NB4 (cell line): ENCODE results near the gene CNTN5.

Source experiments
- DNase-seq: peaks from one replicate; pipeline ENCODE4 v3.0.0; 2010; ENCODE audit warnings: low read depth
- H3K4me3 ChIP-seq: one replicate; pipeline ENCODE4 v1.5.1; 2011; ENCODE audit warnings: mild to moderate bottlenecking, low read depth, low read length, moderate library complexity
- MYC ChIP-seq: IDR thresholded peaks from 2 replicates; pipeline ENCODE4 v1.6.1; 2011; ENCODE audit warnings: low read depth, low read length
- POLR2A ChIP-seq: IDR thresholded peaks from 2 replicates; pipeline ENCODE4 v1.6.1; 2011; ENCODE audit warnings: mild to moderate bottlenecking; ENCODE audit not compliant: insufficient read length; ENCODE audit errors: extremely low read depth
- TF ChIP-seq, protein P1 (sequence below): IDR thresholded peaks from one replicate; pipeline ENCODE4 v1.5.1; 2012; ENCODE audit warnings: low read depth, low read length
- TF ChIP-seq, protein P2 (sequence below): IDR thresholded peaks from 2 replicates; pipeline ENCODE4 v1.6.1; 2011; ENCODE audit warnings: low read depth, low read length

Gene CNTN5

DNA sequence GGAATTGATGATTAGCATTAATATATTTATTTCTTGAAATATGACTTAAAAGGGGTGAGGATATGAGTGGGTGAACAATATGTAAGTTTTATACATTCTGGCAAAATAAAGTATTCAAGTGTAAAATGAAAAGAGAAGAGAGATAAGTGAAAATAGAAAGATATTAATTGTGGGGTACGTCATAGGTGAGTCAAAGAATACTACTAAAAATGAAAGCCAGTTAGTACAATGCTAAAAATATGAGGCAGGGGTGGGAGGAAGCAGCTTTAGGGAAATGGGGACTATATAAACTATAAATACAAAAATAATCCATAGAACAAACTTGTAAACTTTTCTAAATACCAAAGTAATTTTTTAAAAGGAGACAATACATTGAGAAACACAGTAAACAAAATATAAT is 661.4 kb downstream of the CNTN5 start:
- no peak overlapping the region for H3K4me3 ChIP-seq
- TF ChIP-seq MYC (no peak), POLR2A (no peak)
- TF ChIP-seq, protein P1, sequence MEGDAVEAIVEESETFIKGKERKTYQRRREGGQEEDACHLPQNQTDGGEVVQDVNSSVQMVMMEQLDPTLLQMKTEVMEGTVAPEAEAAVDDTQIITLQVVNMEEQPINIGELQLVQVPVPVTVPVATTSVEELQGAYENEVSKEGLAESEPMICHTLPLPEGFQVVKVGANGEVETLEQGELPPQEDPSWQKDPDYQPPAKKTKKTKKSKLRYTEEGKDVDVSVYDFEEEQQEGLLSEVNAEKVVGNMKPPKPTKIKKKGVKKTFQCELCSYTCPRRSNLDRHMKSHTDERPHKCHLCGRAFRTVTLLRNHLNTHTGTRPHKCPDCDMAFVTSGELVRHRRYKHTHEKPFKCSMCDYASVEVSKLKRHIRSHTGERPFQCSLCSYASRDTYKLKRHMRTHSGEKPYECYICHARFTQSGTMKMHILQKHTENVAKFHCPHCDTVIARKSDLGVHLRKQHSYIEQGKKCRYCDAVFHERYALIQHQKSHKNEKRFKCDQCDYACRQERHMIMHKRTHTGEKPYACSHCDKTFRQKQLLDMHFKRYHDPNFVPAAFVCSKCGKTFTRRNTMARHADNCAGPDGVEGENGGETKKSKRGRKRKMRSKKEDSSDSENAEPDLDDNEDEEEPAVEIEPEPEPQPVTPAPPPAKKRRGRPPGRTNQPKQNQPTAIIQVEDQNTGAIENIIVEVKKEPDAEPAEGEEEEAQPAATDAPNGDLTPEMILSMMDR: no peak
- TF ChIP-seq, protein P2, sequence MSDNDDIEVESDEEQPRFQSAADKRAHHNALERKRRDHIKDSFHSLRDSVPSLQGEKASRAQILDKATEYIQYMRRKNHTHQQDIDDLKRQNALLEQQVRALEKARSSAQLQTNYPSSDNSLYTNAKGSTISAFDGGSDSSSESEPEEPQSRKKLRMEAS: no peak
- no peak for DNase-seq

DNA sequence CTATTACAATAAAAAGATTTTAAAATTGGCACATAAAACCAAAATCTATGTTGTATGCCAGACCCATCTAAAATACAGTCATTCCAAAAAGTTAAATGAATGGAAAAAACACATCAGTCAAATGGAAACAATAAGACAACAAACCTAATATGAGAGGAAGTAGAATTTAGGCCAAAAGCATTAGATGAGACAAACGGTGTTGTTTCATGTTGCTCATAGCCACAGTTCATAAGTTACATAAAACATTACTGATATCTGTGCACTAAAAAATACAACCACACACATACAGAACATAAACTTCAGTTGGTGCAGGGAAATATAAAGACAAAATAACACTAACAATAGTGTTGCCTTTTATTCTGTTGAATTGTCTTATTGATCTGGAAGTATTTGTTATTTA is 661.9 kb downstream of the CNTN5 start:
- no peak for TF ChIP-seq MYC
- TF ChIP-seq, protein P2: no peak
- TF ChIP-seq POLR2A: no peak
- TF ChIP-seq, protein P1: no peak
- H3K4me3 ChIP-seq: no peak overlapping the region
- DNase-seq: no peak

DNA sequence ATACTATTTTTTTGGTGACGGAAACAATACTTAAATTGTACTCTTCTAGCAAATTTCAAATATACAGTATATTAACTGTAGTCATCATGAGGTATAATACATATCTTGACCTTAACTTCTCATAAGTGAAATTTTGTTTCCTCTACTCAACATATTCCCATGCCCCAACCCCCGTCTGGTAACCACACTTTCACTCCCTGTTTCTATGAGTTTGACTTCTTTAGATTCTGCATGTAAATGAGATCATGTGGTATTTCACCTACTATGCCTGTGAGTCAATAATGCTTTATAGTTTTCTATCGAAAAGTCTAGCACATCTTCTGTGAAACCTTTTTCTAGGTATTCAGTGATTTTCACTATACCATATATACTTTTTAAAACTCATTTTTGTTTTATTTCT is 663.2 kb downstream of the CNTN5 start:
- no peak for DNase-seq
- no peak for TF ChIP-seq POLR2A
- TF ChIP-seq, protein P2: no peak
- TF ChIP-seq MYC: no peak
- TF ChIP-seq, protein P1: no peak
- no peak overlapping the region for H3K4me3 ChIP-seq

DNA sequence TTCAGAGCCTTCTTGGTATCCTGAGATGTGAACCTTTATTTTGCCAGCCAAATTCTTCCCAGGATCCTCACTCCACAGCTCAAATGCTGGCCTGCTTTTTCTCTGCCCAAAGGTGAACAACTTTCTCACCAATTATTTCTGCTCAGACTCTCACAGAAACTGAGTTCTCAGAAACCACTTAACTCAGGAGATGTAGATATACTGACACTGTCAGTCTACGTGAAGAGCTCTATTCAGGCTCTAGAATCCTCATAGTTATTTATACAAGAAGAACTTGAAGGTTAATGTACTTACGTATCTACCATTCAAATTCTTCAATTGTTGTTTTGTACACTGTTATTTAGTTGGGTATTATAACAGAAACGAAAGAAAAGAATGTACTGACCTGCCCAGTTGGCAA is 666.1 kb downstream of the CNTN5 start:
- H3K4me3 ChIP-seq: no peak overlapping the region
- no peak for DNase-seq
- no peak for TF ChIP-seq POLR2A
- TF ChIP-seq MYC: no peak
- TF ChIP-seq, protein P1: no peak
- TF ChIP-seq, protein P2: no peak

DNA sequence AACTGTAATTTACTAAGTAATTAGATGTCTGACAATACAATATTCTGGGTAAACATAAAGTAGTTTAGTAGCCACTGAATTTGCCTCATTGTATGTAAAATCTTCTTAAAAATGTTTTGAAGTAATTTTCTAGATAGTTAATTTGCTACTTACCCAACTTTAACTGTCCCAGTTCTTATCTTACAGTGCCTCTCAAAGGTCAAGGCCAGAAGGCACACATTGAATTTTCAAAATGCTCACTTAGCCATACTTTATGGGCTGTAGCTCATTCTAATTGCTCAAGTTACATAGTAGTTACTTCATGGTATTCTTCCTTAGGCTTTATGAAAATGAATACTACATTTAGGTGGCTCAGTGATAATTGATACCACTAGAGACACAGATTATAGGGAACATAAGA is 666.6 kb downstream of the CNTN5 start:
- no peak for DNase-seq
- TF ChIP-seq, protein P1: no peak
- TF ChIP-seq MYC (no peak), POLR2A (no peak)
- TF ChIP-seq, protein P2: no peak
- H3K4me3 ChIP-seq: no peak overlapping the region

DNA sequence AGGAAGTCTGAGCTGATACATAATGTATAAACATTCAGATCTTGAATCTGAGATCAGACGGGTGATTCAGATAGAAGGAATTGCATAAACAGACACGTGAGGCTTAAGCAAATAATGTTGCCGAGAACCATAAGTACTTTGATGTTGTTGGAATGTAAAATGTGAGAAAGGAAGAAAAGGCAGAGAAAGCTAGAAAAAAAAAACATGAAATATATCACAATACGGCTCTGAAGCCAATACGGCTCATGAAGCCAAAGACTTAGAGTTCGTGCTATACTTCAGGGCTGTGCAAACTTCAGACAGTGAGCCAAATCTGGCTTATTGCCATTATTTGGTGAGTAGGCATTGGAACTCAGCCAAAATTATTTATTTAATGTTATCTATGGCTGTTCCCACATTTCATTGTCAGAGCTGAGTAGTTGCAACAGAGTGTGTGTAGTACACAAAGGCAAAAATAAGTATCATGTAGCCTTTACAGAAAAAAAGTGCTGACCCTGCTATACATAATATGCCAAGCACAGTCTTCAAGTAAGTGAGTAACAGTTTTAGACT is 673.3 kb downstream of the CNTN5 start:
- DNase-seq: no peak
- TF ChIP-seq POLR2A: no peak
- TF ChIP-seq, protein P2: no peak
- TF ChIP-seq, protein P1: no peak
- no peak for TF ChIP-seq MYC
- H3K4me3 ChIP-seq: no peak overlapping the region
